ENCODE results near the gene ATP2A1.
"Not testable (repeated sequence)": the region's sequence is repeated elsewhere in the genome, so short reads cannot be mapped to it uniquely, and the experiment has no call there.

The ATP2A1 gene

DNA sequence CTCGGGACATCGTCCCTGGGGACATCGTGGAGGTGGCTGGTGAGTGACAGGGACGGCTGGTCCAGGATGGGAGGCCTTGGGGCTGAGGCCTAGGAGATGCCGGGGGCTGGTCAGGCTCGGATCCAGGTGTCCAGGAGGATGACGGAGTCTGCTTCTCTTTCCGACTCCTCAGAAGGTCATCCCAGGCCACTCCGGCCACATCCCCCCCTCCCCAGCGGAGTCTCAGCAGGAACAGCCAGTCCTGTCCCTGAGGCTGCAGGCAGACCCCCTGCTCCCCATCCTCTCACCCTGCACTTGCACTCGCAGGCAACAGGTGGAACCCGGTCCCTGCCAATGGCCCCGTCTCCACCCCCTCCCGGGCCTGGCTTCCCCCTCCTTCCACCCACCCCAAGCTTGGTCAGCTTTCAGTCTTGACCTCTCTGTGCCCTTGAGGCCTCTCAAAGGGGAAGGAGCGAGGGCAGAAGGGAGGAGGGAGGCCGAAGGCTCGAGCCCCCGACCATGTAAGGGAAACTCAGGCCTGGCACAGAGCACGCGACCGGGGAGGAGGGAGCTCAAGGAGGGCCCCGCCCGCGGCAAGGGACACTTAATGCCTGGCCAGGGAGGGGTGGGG is 4.4 kb downstream of the ATP2A1 start:
- DNase-seq = no peak

DNA sequence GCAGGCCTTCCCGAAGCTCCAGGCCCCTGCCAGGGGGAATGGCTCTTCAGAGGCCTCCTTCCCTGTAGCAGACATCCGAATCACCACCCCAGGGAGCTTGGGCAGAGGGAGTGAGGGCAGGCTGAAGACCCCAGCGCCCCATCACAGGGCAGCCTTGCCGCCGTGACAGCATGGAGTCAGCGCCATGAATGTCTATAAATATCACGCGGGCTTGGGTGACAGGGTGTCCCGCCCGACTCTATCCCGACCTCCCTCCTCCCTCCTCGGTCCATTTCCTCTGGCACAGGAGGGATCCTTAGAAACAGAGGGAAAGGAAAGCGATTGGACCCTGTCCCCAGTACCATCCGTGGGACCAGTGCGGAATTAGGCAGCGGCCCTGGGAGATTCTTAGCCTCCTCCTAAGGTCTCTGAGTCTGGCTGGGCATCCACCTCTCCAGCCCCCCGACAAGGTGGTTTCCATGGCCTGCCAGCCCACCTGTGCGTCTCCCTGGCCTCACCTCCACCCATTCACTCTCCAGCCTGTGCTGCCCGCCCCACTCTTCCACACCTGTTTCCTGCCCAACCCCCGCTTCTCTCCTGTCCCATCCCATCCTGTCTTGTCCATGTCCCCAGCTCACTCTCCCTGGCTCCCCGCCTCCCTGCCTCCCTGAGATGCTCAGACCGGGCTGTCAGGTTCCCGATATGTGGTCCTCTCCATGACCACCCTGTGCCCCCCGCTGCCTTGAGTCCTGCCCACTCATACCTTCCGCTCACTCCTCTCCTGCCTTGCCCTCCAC is 5.1 kb downstream of the ATP2A1 start:
- no peak for DNase-seq

DNA sequence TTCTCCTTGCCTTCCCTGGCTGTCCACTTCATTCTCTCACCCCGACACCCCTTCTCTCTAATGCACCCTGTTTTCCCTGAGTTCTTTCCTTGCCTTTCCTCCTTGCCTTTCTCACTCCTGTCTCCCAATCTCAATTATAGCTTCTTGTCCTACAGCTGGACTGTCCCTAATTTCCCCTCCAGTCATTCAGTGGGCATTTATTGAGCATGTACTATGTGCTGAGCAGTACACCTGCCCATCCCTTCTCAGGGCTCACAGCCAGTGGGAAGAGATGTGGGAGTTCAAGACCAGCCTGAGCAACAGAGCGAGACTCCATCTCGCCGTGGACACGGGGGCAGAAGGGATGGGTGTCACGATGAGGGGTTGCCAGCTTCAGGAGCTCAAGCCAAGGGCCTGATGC is 5.8 kb downstream of the ATP2A1 start:
- no peak for DNase-seq

DNA sequence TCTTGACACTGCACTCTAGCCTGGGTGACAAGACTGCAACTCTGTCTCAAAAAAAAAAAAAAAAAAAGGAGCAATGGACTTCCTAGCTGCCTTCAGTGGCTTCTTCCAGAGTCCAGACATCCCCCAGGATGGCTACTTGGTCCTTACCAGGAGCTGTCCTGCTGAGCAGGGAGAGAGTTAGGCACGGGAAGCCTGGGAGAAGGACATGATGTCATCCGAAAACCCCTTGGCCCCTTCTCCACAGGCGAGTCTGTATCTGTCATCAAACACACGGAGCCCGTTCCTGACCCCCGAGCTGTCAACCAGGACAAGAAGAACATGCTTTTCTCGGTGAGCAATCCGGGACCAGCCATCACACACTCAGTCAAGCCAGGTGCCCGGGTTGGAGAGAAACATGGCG is 8.7 kb downstream of the ATP2A1 start:
- no peak for DNase-seq

DNA sequence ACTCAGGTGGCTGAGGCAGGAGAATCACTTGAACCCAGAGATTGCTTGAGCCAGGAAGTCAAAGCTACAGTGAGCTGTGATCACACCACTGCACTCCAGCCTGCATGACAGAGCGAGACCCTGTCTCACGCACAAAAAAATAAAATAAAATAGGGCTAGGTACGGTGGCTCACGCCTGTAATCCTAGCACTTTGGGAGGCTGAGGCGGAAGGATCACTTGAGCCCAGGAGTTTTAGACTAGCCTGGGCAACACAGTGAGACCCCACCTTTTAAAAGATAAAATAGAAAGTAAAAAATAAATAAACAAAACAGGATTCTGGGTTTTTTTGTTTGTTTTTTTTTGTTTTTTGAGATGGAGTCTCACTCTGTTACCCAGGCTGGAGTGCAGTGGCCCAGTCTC is 12.1 kb downstream of the ATP2A1 start:
- not testable (repeated sequence) for DNase-seq

DNA sequence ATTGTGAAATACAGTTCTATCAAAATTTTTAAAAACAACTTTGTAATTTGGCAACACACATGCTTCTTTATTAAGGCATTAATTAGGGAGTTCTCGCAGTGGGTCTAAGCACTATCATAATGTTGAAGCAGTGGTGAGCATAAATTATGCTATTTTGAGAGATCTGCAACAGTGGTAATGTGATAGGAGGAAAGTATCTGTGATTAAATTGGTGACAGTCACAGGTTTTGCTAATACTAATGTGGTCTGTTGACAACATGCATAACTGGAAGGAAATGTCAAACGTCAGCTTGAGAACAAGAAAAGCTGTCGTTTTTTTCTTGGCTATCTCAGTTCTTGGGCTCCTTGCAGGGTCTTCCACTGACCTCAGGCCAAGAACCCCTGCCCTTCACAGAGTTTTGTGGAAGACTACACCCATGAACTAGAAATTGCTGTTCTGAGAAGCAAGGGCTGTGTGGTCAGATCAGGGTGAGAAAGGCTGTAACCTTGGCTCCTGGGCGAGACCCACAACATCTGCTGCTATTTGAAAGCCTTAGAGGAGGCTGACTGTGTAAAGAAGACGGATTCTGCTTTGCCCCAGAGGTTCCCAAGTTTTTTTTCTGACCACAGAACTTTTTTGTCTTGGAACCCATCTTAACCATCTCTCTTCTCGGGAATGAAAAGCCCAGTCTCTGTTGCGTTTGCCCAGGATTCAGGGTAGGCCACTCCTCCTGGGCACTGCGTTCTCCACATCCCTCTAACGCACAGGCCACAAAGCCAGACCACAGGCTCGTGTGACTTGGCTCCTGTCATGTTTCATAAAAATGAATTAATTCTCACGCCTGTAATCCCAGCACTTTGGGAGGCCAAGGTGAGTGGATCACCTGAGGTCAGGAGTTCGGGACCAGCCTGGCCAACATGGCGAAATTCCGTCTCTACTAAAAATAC is 13.9 kb downstream of the ATP2A1 start:
- no peak for DNase-seq

DNA sequence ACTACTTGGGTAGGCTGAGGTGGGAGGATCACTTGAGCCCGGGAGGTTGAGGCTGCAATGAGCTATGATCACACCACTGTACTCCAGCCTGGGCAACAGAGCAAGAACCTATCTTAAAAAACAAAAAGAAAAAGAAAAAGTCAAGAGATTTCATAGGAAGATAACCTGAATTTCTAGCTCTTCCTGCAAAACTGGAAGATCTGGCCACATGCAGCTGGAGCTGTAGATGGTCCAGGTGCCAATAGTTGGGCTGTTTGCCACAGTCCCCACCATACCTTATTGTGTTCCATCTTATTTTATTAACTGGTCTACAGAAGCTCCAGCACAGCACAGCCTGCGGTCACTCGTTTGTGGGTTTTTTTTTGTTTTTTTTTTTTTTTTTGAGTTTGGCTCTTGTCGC is 15.0 kb downstream of the ATP2A1 start:
- DNase-seq = no peak

DNA sequence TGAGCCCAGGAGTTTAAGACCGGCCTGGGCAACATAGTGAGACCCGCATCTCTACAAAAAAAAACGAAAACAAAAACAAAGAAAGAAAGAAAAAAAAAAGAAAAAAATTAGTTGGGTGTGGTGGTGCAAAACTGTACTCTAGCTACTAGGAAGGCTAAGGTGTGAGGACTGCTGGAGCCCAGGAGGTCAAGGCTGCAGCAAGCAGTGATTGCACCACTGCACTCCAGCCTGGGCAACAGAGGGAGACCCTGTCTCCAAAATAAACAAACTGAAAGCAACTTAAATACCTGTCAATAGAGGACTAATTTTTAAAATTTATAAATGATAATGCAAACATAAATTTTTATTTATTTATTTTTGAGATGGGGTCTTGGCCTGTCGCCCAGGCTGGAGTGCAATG is 17.3 kb downstream of the ATP2A1 start:
- DNase-seq = no peak

DNA sequence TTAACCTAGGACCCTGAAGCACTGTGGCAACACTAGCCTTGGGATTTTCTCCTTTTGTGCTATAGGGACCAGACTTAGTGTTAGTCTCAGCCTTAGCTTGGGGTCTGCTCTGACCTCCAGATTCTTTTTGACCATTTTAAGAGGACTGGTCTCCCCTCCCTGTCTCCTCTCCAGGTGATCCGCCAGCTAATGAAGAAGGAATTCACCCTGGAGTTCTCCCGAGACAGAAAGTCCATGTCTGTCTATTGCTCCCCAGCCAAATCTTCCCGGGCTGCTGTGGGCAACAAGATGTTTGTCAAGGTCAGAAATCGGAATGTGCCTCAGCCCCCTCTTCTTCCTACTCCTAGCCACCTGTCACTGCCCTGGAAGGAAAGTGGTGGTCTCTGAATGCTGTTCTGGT is 19.5 kb downstream of the ATP2A1 start:
- no peak for DNase-seq

DNA sequence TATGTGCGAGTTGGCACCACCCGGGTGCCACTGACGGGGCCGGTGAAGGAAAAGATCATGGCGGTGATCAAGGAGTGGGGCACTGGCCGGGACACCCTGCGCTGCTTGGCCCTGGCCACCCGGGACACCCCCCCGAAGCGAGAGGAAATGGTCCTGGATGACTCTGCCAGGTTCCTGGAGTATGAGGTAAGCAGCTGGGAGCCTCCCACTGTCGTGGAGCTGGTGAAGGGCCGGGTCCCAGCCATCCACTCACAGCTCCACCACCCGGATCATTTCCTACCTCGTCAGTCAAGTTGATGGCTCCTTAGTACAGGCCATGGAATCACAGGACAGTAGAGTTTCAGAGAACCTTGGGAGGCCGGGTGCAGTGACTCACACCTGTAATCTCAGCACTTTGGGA is 20.0 kb downstream of the ATP2A1 start:
- no peak for DNase-seq

DNA sequence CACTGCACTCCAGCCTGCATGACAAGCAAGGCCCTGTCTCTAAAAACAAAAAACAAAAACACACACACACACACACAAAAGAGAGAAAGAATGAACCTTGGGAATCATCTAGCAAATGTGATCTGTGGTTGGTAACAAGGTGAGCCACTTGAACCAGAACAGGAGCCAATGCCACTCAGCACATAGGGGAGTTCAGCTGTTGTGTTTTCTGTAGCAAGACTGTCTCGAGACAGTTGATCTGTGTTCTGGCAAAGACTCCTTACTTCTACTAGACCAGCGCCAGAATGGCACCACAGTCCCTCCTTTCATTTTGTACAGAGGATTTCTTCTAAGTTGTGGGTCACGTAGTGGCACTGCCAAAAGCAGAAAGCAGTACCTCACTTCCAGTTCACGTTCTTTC is 20.7 kb downstream of the ATP2A1 start:
- no peak for DNase-seq

DNA sequence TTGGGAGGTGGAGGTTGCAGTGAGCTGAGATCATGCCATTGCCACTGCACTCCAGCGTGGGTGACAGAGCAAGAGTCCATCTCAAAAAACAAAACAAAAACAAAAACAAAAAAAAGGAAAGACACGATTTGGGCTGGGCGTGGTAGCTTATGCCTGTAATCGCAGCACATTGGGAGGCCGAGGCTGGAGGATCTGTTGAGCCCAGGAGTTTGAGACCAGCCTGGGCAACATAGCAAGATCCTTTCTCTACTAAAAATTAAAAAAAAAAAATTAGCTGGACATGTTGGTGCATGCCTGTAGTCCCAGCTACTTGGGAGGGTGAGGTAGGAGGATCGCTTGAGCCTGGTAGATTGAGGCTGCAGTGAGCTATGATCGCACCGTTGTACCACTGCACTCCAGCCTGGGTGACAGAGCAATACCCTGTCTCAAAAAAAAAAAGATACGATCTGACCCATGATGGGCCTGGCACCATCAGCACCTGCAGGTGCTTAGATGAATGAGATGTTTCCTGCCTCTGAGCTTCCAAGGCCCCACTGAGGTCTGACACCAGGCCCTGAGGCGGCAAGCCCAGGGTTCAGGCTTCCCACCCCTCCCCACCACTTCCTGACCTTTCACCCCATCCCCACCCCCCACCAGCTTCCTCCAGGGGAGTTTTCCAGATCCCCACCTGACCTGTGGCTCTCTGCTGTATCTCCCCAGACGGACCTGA is 21.7 kb downstream of the ATP2A1 start:
- DNase-seq = no peak

DNA sequence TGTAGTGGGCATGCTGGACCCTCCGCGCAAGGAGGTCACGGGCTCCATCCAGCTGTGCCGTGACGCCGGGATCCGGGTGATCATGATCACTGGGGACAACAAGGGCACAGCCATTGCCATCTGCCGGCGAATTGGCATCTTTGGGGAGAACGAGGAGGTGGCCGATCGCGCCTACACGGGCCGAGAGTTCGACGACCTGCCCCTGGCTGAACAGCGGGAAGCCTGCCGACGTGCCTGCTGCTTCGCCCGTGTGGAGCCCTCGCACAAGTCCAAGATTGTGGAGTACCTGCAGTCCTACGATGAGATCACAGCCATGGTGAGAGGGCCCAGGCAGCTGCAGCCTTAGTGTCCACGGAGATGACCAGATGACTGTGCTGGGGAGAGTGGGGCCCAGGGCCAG is 22.3 kb downstream of the ATP2A1 start:
- no peak for DNase-seq

DNA sequence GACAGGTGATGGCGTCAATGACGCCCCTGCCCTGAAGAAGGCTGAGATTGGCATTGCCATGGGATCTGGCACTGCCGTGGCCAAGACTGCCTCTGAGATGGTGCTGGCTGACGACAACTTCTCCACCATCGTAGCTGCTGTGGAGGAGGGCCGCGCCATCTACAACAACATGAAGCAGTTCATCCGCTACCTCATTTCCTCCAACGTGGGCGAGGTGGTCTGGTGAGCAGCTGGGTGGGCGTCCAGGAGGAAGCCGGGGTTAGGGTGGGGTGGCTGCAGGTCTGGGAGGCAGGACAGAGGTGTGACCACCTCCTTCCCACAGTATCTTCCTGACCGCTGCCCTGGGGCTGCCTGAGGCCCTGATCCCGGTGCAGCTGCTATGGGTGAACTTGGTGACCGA is 23.6 kb downstream of the ATP2A1 start:
- no peak for DNase-seq

DNA sequence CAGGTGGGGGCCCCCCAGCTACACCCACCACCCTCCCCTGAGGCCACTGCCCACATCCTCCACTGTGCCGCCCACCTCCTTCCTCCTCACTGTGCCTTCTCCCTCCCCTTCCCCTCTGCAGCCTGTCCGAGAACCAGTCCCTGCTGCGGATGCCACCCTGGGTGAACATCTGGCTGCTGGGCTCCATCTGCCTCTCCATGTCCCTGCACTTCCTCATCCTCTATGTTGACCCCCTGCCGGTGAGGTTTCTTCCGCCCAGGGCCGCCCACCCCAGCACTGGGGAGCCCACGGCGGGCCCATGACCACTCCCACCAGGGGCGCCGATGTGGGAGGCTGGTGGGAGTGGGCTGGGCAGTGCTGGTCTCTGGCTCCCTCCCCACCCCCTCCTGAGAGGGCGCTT is 24.6 kb downstream of the ATP2A1 start:
- no peak for DNase-seq

DNA sequence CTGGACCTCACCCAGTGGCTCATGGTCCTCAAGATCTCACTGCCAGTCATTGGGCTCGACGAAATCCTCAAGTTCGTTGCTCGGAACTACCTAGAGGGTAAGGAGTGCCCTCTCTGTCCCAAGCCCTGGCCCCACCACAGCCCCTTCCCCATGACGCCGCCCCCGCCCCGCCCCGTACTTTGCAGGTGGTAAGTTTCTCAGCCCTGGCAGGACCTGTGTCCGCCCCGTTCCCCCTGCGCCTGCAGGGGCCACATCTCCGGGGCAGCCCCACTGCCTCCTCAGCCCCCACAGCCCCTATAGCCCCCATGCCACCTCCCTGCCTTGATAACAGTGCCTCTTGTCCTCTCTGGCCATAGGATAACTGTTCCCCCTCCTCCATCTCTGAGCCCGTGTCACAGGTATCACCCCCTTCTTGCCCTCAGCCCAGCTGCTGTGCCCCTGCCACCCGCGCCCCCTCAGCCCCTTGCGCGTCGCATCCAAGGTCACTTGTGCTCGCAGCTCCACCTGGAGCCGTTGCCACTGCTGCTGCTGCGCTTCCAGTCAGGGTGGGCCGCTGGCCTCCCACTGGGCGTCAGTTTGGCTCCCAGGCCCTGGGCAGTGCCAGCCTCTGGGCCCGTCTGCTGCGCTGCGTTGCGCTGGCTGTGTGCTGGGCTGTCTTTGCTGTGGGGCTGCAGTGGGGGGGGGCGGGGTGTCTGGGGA is 25.2 kb downstream of the ATP2A1 start:
- no peak for DNase-seq

DNA sequence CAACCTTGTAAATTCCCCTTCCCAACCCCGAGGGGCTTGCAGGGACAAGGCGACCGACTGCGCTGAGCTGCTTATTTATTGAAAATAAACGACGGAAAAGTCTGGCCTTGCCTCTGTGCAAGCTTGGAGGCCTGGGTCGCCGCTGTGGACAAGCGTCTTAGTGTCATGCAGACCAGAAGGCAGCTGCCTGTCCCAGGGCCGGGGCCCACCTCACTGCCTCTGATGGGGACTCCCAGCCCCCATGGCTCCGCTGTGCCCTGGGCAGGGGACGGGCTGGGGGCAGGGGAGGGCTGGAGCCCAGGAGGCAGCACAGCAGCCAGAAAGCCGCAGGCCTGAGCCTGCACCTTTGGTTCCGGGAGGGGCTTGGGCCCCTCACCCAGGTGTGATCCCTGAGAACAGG is 26.1 kb downstream of the ATP2A1 start:
- no peak for DNase-seq

DNA sequence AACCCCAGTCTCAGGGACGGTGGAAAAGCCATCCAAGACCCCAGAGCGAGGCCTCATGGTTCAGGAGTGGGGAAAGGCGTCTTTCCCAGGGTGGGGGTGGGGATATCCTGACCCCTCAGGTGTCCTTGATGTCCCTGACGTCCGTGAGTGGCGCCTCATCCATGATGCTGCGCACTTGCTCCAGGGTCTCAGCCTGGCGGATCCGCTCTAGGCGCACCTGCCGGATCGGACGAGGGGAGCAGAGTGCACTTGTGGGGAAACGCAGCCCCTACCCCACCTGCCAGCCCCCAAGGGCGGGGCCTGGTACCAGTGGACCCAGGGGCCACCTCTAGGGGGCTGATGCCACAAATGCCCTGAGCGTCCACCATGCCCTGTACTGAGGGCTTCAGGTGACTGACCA is 26.5 kb downstream of the ATP2A1 start:
- no peak for DNase-seq

DNA sequence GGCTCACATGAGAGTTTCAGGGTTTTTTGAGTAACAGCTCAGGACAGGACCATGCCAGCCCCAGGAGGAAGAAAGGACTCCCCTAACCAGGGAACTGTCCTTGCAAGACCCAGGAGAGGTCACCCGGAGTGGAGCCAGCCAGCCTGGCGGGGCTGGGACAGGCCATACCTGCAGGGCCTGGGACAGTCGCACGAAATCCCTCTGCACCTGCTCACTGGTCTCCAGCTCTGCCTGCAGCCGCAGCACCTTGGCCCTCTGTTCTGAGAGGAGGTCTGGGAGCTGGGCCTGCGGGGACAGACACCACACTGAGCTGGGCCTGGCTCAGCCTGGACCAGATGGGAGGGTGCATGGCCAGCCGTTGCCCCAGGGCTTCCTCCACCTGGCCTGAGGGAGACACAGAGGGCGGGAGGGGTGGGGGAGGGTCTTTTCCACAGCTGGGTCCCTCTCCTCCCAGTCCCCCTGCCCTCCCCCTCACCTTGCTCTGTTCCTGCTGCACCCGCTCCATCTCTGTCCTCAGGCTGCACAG is 27.0 kb downstream of the ATP2A1 start:
- no peak for DNase-seq

DNA sequence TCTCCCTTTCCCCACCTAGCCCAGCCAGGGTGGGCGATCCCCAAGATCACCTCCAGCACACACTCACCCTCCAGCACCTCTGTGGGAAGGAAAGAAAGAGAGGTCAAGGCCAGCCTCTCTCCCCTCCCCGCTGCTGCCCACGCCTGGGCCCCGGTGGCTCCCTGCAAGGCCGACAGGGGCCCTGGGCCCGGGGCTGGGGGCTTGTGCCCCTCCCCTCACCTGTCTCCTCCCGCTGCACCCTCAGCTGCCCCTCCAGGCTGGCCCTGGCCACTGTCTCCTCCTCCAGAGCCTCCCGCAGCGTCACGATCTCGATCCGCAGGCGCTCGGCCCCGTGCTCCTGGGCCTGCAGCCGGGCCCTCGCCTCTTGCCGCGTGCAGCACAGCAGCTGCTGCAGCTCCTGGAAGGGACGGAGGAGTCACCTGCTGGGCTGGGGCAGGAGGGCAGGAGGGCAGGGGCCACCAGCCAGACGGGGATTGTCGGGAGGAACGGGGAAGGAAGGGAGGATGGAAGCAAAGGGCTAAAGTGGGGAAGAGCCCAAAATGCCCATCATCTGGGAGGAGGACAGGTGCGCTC is 27.6 kb downstream of the ATP2A1 start:
- DNase-seq = no peak

DNA sequence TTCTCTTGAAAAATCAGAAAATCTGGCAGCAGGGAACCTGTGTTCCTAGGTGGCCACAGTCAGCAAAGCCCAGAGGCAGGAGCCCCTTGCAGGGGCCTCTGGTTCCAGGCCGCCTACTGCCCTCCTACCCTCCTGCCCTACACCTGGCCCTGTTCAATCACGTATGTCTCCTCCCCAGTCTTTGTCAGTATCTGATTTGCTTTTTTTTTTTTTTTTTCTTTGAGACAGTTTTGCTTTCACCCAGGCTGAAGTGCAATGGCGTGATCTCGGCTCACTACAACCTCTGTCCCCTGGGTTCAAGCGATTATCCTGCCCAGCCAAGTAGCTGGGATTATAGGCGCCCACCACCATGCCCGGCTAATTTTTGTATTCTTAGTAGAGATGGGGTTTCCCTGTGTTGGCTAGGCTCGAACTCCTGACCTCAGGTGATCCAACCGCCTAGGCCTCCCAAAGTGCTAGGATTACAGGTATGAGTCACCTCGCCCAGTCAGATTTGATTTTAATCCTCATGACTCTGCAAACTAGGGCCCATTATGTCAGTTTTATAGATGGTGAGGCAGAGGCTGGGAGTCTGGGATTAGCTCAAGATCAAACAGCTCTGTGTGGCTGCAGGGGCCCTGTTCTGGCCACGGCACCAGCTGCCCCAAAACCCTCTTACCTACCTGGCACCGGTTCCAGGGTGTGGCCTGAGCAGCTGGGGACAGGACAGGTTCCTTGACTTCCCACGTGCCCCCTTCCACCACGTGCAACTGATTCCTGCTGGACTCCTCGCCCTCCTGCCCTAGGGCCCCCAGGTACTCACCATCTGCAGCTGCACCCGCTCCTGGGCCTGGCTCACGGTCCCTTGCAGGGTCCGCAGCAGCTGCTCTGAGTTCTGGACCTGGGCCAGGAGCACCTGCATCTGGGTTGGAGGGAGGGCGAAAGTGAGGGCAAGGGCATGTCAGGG is 32.1 kb downstream of the ATP2A1 start:
- DNase-seq = no peak
